ENCODE data around the gene SEMA4C. TPM values are rescaled to one million over a fixed set of nuclear protein-coding genes. Genes with fewer than 3 reads are reported as not detected.

SEMA4C gene
- polyA plus RNA-seq, 1 donor (not counting 4 experiments of a cell fraction or from before 2014, with no cell fraction given): 7.5 TPM

GRCh38 chr2:96831679-96832078, 38.2 kb downstream of the SEMA4C start:
- peaks cover 6 to 18% of the 10 kb centered on the region in 2 experiments for H3K36me3 ChIP-seq (ENCODE audit: control insufficient read depth in 2 of 2, extremely low read depth in 1 of 2, insufficient read depth in 2 of 2, low read length in 2 of 2)
- no peaks in the 10 kb centered on the region for H3K9me3 ChIP-seq (ENCODE audit: control insufficient read depth, low read depth, low read length)
- H3K9me1 ChIP-seq (ENCODE audit: control insufficient read depth, extremely low read depth, insufficient read depth, low read length): no peaks in the 10 kb centered on the region
- dilution Hi-C loops (cut with MboI; ENCODE audit: extremely low pct_ligation_motif_present, low sequenced_read_pairs): no loop called here
- TF ChIP-seq EZH2 (IDR thresholded peaks at IDR 0.05; ENCODE audit: low read length): no peak
- no peak for TF ChIP-seq CTCF (optimal IDR thresholded peaks at IDR 0.05 in 1 of 3, IDR thresholded peaks at IDR 0.05 in 1 of 3, conservative IDR thresholded peaks at IDR 0.05 in 1 of 3; ENCODE audit: extremely low read depth in 1 of 3, insufficient read depth in 2 of 3, low read length in 3 of 3)
- H3K9ac ChIP-seq (ENCODE audit: control insufficient read depth, extremely low read depth, insufficient read depth, low read length): no peak overlapping the region
- no peak overlapping the region for H3K4me3 ChIP-seq (ENCODE audit: control insufficient read depth in 2 of 3, extremely low read depth in 1 of 3, insufficient read depth in 2 of 3, low read depth in 1 of 3, low read length in 3 of 3)
- no peaks in the 10 kb centered on the region for H3K4me1 ChIP-seq (ENCODE audit: control insufficient read depth, extremely low read depth, insufficient read depth, low read length)
- no peak overlapping the region for H2AFZ ChIP-seq (ENCODE audit: control insufficient read depth, low read length)
- H3K27ac ChIP-seq (ENCODE audit: control insufficient read depth, insufficient read depth, low read length): no peak overlapping the region
- FAIRE-seq (no peak), DNase-seq (ENCODE audit: low read depth, low spot score) (no peak)
- H4K20me1 ChIP-seq (ENCODE audit: control insufficient read depth, extremely low read depth, insufficient read depth, low read length): no peaks in the 10 kb centered on the region
- no peak overlapping the region for H3K4me2 ChIP-seq (ENCODE audit: control insufficient read depth, extremely low read depth, insufficient read depth, low read depth, low read length)
- H3K79me2 ChIP-seq (ENCODE audit: control insufficient read depth, insufficient read depth, low read length): no peaks in the 10 kb centered on the region
- H3K27me3 ChIP-seq (ENCODE audit: control insufficient read depth, extremely low read depth, insufficient read depth, low read length): no peaks in the 10 kb centered on the region

GRCh38 chr2:96830044-96830562, 39.8 kb downstream of the SEMA4C start:
- Histone ChIP-seq H3K9me3 (ENCODE audit: control insufficient read depth, low read depth, low read length) (no peaks in the 10 kb centered on the region), H3K9me1 (ENCODE audit: control insufficient read depth, extremely low read depth, insufficient read depth, low read length) (no peaks in the 10 kb centered on the region), H3K36me3 (ENCODE audit: control insufficient read depth in 2 of 2, extremely low read depth in 1 of 2, insufficient read depth in 2 of 2, low read length in 2 of 2) (peaks cover 6 to 20% of the 10 kb centered on the region in 2 experiments), H3K79me2 (ENCODE audit: control insufficient read depth, insufficient read depth, low read length) (no peaks in the 10 kb centered on the region), H2AFZ (ENCODE audit: control insufficient read depth, low read length) (no peak overlapping the region), H3K4me3 (ENCODE audit: control insufficient read depth in 2 of 3, extremely low read depth in 1 of 3, insufficient read depth in 2 of 3, low read depth in 1 of 3, low read length in 3 of 3) (no peak overlapping the region), H4K20me1 (ENCODE audit: control insufficient read depth, extremely low read depth, insufficient read depth, low read length) (no peaks in the 10 kb centered on the region), H3K4me1 (ENCODE audit: control insufficient read depth, extremely low read depth, insufficient read depth, low read length) (no peaks in the 10 kb centered on the region), H3K27ac (ENCODE audit: control insufficient read depth, insufficient read depth, low read length) (no peak overlapping the region), H3K4me2 (ENCODE audit: control insufficient read depth, extremely low read depth, insufficient read depth, low read depth, low read length) (no peak overlapping the region), H3K9ac (ENCODE audit: control insufficient read depth, extremely low read depth, insufficient read depth, low read length) (no peak overlapping the region), H3K27me3 (ENCODE audit: control insufficient read depth, extremely low read depth, insufficient read depth, low read length) (no peaks in the 10 kb centered on the region)
- dilution Hi-C loops (cut with MboI; ENCODE audit: extremely low pct_ligation_motif_present, low sequenced_read_pairs): no loop called here
- no peak for DNase-seq (ENCODE audit: low read depth, low spot score)
- no peak for FAIRE-seq
- no peak for TF ChIP-seq CTCF (optimal IDR thresholded peaks at IDR 0.05 in 1 of 3, IDR thresholded peaks at IDR 0.05 in 1 of 3, conservative IDR thresholded peaks at IDR 0.05 in 1 of 3; ENCODE audit: extremely low read depth in 1 of 3, insufficient read depth in 2 of 3, low read length in 3 of 3)
- no peak for TF ChIP-seq EZH2 (IDR thresholded peaks at IDR 0.05; ENCODE audit: low read length)
